Measurements from ENCODE around the gene SORCS2.

The SORCS2 gene

GRCh38 chr4:7530932-7531639, 338.7 kb downstream of the SORCS2 start:
- H3K4me3 ChIP-seq (ENCODE audit: low read depth, low read length) = no peak overlapping the region
- TF ChIP-seq, protein P1, sequence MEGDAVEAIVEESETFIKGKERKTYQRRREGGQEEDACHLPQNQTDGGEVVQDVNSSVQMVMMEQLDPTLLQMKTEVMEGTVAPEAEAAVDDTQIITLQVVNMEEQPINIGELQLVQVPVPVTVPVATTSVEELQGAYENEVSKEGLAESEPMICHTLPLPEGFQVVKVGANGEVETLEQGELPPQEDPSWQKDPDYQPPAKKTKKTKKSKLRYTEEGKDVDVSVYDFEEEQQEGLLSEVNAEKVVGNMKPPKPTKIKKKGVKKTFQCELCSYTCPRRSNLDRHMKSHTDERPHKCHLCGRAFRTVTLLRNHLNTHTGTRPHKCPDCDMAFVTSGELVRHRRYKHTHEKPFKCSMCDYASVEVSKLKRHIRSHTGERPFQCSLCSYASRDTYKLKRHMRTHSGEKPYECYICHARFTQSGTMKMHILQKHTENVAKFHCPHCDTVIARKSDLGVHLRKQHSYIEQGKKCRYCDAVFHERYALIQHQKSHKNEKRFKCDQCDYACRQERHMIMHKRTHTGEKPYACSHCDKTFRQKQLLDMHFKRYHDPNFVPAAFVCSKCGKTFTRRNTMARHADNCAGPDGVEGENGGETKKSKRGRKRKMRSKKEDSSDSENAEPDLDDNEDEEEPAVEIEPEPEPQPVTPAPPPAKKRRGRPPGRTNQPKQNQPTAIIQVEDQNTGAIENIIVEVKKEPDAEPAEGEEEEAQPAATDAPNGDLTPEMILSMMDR (IDR thresholded peaks at IDR 0.05; ENCODE audit: low read depth, low read length) = no peak

DNA sequence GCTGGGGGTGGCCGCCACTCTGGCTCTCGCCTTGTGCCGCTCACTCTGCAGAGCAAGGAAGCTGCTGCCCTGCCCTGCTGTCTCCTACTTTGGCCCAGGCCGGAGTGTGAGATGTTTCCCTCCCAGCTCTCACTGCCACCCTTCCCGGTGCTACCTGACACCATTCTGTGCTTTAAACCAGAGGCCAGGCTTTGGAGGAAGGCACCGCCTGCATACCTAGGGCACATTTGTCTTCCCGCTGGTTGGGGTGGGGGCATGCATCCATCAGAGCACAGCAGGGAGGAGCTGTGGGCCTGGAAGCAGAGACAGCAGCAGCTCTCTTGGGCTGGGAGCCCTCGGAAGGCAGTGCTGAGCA, 339.3 kb downstream of the SORCS2 start:
- no peak overlapping the region for H3K4me3 ChIP-seq (ENCODE audit: low read depth, low read length)
- TF ChIP-seq, protein P1 (IDR thresholded peaks at IDR 0.05; ENCODE audit: low read depth, low read length) = no peak

DNA sequence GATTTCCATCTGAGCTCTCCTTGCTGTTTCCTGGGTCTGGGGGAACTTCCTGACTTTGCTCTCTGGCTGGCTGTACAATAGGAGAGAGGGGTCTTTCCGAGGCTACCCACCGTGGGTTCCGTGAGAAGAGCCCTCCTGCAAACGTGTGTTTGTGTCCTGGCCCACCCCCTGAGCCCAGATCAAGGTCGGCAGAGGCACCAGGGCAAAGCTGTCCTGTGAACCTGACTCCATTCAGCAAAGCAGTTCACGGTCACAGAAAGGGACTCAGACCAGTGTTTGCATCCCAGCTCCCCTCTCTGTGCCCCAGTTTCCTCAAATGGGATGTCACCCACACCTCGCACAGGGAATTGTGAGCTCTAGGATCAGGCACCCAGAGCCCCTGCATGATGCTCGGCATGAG, 339.7 kb downstream of the SORCS2 start:
- H3K4me3 ChIP-seq (ENCODE audit: low read depth, low read length) = no peak overlapping the region
- TF ChIP-seq, protein P1 (IDR thresholded peaks at IDR 0.05; ENCODE audit: low read depth, low read length) = no peak

DNA sequence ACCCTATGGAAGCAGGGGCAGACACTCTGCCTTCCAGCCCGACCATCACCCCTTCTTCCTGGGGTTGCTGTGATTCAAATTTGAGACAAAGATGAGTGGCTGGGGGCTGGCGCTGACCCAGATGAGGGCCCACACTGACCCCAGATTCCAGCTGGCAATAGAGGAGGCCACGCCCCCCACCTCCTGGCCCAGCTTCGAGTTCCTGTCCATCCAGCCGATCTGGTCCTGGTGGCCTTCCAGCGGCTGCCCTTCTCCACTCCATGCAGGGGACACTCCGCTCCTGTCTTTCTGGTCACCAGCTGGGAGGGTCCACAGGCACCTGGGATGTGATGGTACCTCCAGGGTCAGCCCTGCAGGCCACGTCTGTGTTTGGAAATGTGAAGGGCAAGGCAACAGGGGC, 340.9 kb downstream of the SORCS2 start:
- TF ChIP-seq, protein P1 (IDR thresholded peaks at IDR 0.05; ENCODE audit: low read depth, low read length) = no peak
- no peak overlapping the region for H3K4me3 ChIP-seq (ENCODE audit: low read depth, low read length)

- TF ChIP-seq, protein P1 (IDR thresholded peaks at IDR 0.05; ENCODE audit: low read depth, low read length) = no peak
- H3K4me3 ChIP-seq (ENCODE audit: low read depth, low read length) = no peak overlapping the region
Observed at GRCh38 chr4:7535094-7535493, 342.8 kb downstream of the SORCS2 start.

DNA sequence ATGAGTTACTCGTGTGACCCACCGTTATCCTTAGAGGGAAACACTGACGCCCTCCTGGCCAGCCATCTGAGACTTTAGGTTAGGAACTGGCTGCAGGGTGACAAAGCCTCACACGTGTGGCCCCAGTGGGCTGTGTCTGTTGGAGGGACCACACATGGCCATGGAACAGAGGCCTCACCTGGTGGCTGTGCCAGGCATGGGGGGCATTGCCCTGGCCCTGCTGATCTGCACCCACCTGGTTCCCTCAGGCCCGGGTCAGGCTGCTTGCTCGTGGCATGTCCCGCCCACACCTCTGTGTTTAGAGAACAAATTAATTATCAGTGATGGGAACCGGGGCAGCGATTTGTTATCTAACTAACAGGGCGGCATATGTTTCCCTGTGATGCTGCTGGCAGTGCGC, 343.3 kb downstream of the SORCS2 start:
- H3K4me3 ChIP-seq (ENCODE audit: low read depth, low read length) = no peak overlapping the region
- TF ChIP-seq, protein P1 (IDR thresholded peaks at IDR 0.05; ENCODE audit: low read depth, low read length) = no peak

GRCh38 chr4:7536876-7537275, 344.5 kb downstream of the SORCS2 start:
- TF ChIP-seq, protein P1 (IDR thresholded peaks at IDR 0.05; ENCODE audit: low read depth, low read length) = no peak
- no peak overlapping the region for H3K4me3 ChIP-seq (ENCODE audit: low read depth, low read length)

All from WI38 (cell line).